ENCODE data around the gene PLEKHA7.
A peak's percentile ranks its signal among the peaks of the same experiment; 100 is the strongest.
"Not testable (repeated sequence)": the region's sequence is repeated elsewhere in the genome, so short reads cannot be mapped to it uniquely, and the experiment has no call there.

The PLEKHA7 gene

DNA sequence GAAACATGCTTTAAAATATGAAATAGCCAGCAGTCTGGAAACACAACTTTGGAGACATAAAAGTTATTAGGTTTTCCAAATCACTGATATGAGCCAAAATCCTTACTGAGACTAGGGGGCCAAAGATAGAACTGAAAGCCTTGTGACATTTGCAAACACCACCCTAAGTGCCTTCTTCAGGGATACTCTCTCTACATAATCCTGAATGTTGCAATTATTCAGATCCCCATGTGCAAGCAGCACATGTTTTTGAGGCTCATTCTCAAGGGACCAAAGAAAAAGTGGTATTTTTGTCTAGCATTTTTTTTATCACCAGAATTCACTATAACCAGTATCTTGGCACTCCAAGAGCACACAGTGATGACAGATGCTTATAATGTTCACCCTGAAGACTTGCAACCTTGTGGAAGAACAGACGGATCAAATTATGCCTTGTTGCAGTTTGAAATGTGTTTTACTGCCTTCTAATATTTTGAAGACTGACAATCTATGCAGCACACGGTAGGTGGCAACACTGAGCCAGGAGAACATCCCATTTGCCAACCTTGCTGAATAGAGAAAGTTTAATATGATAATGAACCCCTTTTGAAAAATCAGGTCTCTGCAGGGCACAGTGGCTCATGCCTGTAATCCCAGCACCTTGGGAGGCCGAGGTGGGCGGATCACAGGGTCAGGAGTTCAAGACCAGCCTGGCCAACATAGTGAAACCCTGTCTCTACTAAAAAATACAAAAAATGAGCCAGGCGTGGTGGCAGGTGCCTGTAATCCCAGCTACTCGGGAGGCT, 78.5 kb downstream of the PLEKHA7 start:
- DNase-seq: no peak

DNA sequence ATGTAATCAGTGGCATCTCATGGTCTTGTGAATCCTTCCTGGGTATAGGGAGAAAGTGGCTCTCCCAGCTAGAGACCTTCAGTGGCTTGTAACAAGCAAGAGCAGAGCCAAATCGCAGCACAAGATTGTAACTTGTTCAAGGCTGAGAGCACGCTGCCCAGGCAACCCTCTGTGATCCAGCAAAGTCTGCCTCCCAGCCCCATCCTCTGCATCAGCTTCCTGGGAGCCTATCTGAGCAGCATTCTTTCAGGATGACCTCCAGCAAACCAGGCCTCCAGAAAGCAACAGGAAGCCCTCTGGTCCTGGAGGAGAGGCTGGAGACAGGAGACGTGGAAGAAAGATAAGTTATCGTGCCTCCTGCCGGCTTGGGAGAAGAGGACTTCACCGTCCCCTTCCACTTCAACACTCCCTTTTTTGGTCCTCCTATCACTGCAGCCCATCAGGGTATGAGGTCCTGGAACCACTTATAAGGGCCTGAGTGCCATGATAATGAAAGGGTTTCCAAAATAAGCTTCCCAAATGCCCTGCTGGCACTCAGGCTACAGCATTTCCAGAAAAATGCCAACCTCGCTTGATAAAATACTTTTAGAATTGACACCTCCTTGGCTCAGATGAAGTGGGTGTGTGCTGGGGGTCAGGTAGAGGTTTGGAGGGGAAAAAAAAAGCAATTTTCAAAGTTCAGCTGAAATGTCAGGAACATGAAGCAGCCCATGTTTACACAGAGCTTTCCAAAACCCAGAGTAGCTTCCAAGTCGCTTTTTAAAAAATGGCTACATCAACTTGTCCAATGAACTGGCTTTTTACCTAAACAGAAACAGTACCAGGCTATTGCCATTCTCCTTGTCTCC, 80.2 kb downstream of the PLEKHA7 start:
- no peak for DNase-seq

DNA sequence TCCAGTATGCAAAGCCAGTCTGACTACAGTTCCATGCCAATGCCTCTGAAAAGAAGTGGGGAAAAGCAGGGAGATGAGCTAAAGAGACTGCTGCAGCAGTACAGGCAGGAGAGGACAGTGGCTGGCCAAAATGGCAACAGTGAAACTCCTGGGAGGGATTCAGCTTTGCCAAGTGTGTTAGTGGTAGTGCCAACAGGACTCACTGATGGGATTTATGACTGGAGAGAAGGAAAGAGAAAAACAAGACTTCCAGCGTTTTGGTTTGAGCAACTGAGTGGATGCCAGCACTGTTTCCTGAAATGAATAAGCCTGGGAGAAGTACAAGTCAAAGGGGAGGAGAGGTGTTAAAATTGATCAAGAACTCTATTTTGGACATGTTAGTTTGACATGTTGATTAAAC, 80.9 kb downstream of the PLEKHA7 start:
- DNase-seq: no peak

DNA sequence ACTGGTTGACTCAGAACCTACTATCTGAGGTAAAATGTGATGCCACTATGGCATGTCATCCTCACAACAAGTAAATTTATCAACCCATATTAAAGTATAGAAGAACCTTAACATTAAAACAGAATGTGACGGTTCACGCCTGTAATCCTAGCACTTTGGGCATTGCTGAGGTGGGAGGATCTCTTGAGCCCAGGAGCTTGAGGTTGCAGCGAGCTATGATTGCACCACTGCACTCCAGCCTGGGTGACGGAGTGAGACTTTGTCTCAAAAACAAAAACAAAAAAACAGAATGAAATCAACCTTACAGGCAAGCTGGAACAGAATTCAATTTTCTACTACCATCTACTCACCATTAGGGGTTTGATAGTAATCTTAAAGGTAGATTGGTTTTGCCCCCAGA, 86.2 kb downstream of the PLEKHA7 start:
- no peak for DNase-seq

DNA sequence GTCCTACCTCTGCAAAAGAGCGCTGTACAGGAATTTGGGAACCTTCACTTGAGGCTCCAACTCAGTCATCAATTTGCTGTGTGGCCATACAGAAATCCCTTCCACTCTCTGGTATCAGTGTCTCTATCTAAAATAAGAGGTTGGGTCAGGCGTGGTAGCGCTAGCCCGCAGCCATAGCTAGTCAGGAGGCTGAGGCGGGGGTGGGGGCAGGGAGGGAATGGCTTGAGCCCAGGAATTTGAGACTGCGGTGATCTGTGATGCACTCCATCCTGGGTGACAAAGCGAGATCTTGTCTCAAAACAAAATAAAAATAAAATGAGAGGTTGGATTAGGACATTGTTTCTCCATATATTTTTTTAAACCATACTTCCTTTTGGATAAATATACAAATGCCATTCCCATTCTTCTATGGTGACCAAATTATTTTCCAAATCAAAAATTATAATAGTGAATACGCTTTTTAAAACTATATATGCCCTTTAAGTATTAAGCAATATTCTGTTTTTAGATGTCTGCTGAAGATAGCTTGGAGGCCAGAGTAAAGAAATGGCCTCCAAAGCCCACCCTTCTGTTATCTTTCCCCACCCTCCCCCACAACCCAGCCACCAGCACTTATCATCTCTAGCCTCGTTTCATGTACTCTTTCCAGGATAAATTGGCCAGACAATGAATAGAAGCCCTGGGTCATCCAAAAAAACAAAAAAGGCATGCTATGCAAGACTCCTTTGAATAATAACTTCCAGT, 87.2 kb downstream of the PLEKHA7 start:
- DNase-seq: no peak

DNA sequence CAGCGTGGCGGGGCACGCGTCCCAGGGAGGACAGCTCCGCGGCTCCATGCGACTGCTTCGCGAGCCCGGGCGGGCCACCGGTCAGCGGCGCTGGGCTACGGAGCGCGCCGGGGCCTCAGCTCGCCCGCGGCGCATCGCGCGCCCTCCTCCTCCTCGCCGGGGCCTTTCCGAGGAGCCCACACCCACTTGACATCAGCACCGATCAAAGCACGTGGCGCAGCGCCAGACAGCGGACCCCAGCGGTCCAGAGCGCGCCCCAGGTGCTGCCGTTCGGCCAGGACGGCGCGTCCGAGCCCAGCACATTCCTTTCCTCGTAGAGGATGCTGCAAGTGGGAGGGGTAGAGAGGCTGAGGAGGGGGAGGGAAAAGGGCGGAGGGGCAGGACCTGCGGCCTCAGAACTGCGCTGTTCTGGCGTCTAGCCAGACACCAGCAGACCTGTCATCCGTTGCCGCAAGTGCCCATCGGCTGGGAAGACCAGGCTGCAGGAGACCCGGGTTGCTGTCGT, 88.6 kb downstream of the PLEKHA7 start:
- peak; percentile 18 for DNase-seq

DNA sequence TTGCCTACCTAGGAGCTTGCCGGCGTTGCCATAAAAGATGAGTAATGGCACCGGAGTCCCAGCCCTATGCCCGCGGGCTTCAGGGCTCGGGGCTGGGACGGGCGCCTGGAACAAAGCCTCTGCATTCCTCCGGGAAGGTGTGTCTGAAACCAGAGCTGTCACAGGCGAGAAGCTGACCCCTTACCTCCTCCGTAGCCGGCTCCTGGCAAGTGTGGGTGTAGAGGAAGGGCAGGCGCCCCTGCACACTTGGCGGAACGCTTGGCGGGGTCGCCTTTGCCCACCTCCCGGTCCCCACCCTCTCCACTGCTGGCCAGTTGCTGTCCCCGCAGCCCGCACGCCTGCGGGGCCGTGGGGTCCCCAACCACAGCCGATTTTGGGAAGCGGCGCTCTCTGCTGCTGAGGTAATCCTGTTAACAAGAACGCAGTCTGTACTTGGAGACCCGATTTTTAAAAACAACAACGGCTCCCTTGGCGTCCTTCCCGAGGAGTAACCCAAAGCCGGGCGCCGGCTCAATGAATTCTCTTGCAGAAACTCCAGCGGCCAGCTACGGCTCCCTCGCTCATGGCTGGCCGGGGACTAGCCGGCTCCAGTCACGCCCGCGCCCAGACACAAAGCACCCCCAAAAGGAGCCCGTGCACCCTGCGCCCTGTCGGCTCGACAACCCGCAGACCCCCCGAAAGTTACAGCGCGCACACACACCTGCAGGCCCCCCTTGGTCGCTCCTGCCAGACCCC, 89.2 kb downstream of the PLEKHA7 start:
- DNase-seq: no peak

DNA sequence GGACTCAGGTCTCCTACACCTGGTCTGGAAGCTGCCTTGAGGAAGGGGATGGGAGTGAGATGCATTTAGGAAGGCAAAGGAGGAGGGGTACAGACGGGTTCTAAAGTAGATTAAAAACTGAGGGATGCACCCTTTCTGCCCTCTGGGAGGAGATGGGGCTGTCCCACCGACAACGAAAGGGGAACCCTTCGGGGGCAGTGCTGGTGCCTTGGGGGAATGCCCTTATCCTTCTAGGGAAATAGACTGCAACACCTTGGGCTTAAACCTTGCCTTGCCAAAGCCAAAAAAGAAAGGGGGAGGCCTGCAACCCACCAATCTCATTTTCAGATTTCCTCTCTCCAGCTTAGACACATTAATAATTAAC, 89.8 kb downstream of the PLEKHA7 start:
- no peak for DNase-seq

DNA sequence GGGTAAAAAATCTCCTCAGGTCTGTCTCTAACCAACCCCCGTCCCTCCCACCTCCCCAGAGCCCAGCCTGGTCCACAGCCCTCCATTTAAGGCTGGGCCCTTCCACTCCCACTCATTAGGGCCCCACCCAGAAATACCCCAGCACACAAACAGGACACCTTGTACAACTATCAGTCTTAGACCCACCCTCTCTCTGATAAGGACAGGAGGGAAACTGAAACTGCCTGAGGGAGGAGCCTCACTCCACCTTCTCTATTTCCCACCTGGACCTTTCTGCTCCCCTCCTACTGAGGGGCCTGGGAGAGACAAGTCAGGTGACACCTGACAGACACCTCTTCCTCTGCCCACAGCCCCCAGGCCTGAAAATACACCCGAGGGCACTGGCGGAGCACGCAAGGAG, 90.2 kb downstream of the PLEKHA7 start:
- DNase-seq: no peak

DNA sequence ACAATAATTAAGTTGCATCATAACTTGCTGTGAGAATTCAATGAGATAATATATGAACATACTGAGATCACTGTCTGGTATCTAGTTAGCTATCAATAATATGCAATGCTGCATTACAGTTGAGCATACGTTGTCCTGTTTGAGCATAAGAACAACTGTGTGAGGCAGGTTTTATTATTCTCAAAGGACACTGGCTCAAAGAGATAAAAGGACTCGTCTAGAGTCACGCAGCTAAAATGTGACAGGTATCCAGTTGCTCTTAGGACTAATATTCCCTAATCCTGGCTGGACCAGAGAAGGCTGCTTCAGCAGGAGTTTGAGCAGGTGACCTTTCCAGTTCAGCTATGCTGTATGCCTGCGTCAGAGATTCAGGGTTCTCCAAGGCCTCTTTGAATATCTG, 92.5 kb downstream of the PLEKHA7 start:
- DNase-seq: no peak

DNA sequence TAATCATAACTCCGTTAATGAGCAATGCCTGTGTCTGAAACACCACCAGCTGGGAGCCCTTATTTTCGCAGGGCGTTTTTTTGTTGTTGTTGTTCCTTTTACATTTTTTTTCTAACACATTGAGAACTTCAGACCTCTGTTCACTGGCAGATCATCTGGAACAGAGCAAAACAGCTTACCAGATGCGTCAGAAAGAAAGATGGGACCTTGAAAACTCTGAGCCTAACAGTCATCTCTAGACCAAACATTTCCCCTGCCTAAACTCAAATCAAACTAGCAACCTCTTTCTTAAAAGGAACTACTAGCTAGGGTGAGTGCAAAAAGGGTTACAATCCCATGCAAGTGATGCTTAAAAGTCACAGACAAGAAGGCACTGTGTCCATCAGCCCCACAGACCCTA, 93.2 kb downstream of the PLEKHA7 start:
- no peak for DNase-seq

DNA sequence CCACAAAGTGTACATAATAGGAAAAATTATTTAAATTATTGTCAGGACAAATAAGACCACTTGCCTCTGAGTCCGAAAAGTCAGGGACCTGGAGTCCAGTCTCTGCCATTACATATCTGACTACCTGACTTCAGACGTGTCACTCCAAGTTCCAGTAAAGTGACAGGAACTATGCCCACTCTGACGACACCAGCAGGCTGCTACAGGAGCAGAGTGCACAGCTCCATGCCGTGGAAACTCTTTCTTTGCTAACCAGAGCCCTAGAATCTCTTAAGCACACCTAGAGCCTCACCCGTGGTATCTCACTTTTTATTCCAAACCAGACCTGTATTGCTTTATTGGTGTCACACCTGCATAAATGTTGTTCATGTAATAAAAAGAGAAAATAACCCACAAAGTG, 93.7 kb downstream of the PLEKHA7 start:
- DNase-seq: no peak

DNA sequence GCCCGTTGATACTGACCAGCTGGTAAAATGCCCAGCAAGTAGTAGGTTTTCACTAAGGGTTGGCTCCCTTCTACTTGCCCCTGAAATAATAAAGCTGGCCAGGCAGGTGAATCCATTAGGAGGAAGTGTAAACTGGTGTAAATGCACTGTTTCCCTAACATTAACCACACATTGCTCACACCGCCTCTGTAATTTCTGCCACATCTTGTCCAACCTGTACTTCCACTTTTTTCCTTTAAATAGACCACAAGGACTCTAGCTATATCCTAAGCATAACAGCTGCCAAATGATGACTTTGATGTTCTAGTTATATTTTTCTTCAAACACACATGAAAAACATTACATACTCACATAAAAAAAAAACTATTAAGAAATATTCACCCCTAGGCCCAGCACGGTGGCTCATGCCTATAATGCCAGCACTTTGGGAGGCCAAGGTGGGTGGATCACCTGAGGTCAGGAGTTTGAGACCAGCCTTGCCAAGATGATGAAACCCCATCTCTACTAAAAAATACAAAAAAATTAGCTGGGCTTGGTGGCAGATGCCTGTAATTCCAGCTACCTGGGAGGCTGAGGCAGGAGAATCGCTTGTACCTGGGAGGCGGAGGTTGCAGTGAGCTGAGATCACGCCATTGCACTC, 95.6 kb downstream of the PLEKHA7 start:
- DNase-seq: peak; percentile 84

DNA sequence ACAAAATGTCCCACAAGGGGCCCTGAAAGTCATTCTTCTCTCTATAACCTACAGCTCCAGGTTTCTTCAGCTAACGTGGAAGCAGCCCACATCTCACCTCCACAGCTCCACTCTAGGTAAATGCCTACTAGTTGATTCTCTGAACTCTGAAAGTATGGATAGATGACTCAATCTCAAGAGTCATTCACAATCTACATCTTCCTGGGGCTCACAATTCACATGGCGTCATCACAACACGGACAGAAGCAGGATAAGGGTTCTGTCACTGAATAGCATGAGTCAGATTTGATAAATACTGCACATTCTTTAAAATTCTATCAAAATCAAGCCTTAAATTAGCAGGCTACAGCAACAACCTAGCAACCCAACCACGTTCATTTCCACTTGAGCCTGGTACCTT, 96.3 kb downstream of the PLEKHA7 start:
- no peak for DNase-seq

DNA sequence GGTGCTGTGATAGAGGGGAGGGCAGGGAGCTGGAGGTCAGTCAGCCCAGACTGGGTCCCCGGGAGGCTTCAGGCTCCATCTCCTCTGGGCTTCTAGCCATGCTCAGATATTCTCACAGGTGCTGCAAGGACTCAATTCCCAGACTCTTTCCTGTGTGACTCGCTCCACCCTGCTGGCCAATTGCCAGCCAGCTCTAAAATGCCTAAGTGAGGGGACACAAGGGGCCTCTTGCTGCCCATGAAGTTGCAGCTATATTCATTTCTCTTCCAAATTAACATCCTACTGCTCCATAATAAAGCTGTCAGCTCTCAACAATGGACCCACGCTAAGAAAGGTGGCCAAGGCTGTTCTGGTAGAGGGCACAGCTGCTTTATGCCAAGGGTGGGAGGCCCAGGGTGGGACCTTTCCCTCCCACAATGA, 101.5 kb downstream of the PLEKHA7 start:
- DNase-seq: peak; percentile 13

DNA sequence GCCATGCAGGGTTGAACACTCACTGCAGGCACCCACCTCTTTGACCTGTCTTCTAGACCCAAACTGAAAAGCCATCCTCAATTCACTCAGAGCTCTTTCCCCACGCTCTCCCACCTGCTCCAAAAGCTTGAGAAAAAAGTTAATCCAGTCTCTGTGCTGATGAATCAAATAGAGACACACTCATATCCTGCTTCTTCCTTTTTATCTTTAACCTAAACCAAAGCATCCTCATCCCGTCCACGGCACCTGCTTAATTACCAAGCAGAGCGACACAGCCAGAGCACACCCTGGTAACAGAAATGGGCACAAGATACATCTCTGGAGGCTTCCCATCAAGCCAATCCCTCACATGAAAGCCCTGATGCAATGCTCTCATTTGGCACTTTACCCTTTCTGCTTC, 102.6 kb downstream of the PLEKHA7 start:
- DNase-seq: no peak

DNA sequence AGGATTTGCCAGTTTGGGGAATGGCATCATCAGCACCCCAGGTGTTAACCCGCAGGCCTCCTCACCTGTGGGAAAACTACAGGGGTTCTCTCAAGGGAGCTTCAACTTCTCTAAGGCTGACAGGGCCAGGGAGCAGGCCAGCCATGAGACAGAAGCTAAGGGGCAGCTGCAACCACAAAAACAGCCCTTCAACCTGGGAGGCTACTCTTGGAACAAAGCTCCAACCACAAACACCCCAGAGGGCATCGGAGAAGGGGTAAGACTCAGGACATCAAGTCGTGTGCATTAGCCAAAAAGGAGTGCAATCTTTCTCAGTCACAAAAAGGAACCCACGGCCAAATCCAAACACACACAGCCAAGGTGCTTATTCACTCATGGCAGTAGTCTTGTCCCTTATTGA, 103.0 kb downstream of the PLEKHA7 start:
- no peak for DNase-seq

DNA sequence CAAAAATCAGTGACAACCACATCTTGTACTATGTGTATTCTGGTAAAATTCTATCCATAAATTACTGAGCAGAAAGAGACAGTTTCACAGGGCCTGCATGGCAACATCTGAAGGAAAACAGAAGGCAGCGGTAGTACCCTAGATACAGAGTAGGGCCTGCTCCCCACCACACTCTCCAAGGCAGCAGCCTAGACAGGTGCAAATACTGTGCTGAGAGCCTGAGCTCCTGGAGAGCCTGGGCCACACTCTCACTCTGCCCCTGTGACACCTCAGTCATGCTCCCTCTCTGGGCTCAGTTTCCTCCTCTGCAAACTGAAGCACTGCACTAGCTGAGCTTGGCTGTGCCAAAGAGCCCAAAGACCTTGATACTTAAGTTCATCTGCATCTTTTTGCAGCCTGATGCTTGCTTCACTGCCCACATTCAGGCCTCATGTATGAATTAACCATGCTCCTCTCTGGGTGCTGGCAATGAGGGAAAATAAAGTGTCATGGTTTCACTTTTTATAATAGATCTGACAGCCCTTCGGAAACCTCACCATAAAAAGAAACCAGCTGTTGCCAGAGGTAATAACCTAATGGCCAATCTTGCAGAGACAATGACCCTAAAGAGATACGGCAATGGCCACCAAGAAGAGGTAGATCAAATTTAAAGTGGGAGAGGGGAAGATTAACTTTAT, 104.7 kb downstream of the PLEKHA7 start:
- DNase-seq: no peak

DNA sequence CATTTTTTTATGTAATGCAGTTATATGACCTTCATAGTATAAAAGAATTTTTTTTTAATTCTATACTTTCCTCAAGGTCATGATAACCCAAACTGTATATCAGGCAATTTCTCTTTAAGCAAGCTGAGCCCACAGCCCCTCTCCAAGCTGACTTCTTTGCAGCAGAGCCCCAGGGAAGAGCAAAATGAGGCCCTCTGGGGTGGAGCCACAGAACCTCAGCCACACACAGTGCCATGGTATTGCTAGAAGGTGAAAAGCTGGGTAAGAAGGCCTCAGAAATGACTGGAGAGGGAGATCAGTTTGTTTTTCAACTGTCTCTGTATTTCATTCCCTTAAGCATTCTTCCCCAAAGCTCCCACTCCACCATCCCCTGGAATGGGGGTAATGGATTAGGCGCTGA, 108.8 kb downstream of the PLEKHA7 start:
- no peak for DNase-seq

DNA sequence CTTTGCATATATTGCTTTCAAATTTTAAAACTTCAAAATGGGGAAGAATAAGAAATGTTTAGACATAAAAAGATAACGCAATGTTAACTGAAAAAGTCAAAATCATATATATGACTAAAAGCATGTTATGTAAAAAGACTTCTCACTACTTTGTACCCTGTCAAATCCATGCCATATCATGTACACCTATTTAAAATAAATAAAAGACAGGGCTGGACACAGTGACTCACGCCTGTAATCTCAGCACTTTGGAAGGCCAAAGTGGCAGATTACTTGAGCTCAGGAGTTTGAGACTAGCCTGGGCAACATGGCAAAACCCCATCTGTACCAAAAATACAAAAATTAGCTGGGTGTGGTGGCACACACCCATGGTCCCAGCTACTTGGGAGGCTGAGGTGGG, 109.5 kb downstream of the PLEKHA7 start:
- not testable (repeated sequence) for DNase-seq

DNA sequence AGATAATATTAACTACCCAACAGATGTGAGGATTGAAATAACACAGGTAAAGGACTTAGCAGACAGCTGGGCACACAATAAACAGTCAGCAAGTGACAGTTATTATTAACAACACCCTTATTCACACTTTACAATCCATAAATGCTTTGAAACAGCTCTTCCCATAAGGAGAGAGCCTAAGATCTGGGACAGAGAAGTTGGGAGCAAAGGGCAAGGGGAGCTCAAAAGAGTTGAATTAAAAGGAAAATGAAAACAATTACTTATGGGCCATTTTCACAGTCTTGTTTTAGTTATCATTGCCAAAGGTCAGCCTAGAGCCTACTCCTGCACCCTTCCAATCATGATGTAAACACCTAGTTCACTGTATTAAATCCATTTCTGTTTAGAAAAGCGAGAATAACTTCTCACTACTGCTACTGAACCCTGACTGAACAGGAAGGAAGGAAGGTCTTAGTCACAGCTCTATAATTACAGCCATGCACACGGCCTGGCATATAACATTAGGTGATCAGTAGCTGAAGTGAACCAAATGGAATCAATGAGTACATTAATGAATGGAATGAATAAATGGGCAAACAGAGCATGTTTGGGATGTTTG, 111.3 kb downstream of the PLEKHA7 start:
- peak; percentile 7 for DNase-seq
